Loucy (cell line): ENCODE measurements around the gene SMAD3.

ENCODE experiments used
- H2AFZ ChIP-seq: fragments of 200-600 bp; sonication (generic); 2 replicates; pipeline ENCODE4 v1.6.0; 2016; ENCODE audit warnings: antibody characterized with exemption, mild to moderate bottlenecking, low read length, moderate library complexity
- H3F3A ChIP-seq: fragments of 200-600 bp; 2 replicates; pipeline ENCODE4 v1.6.0; 2016; ENCODE audit warnings: antibody characterized with exemption, low read depth, mild to moderate bottlenecking
- H3K27me3 ChIP-seq: fragments of 200-600 bp; sonication (generic); 2 replicates; pipeline ENCODE4 v1.6.1; 2014; ENCODE audit warnings: low read length, mild to moderate bottlenecking; ENCODE audit not compliant: insufficient read depth, poor library complexity, severe bottlenecking
- H3K36me3 ChIP-seq: fragments of 200-600 bp; sonication (generic); 2 replicates; pipeline ENCODE4 v1.6.1; 2016; ENCODE audit warnings: low read length; ENCODE audit not compliant: insufficient read depth
- H3K4me1 ChIP-seq: fragments of 200-600 bp; sonication (generic); 2 replicates; pipeline ENCODE4 v1.5.1; 2014; ENCODE audit warnings: low read length, mild to moderate bottlenecking; ENCODE audit not compliant: insufficient read depth, poor library complexity, severe bottlenecking
- H3K4me2 ChIP-seq: fragments of 200-600 bp; sonication (generic); 2 replicates; pipeline ENCODE4 v1.6.0; 2014; ENCODE audit warnings: antibody characterized with exemption, low read length, low read depth, mild to moderate bottlenecking; ENCODE audit not compliant: poor library complexity, severe bottlenecking
- H3K4me3 ChIP-seq: fragments of 200-600 bp; sonication (generic); 2 replicates; pipeline ENCODE4 v1.5.1; 2014; ENCODE audit warnings: low read length, mild to moderate bottlenecking, mixed read lengths; ENCODE audit not compliant: poor library complexity, severe bottlenecking
- H3K79me2 ChIP-seq: fragments of 200-600 bp; sonication (generic); 2 replicates; pipeline ENCODE4 v1.6.1; 2014; ENCODE audit warnings: low read length; ENCODE audit not compliant: insufficient read depth
- H3K9ac ChIP-seq: fragments of 200-600 bp; sonication (generic); 2 replicates; pipeline ENCODE4 v1.6.0; 2014; ENCODE audit warnings: mild to moderate bottlenecking, low read depth, low read length, moderate library complexity; ENCODE audit not compliant: poor library complexity, severe bottlenecking
- H3K9me2 ChIP-seq: fragments of 200-600 bp; sonication (generic); replicated peaks from 2 replicates; pipeline ENCODE4 v1.6.1; 2016; ENCODE audit warnings: low read depth, low read length, mixed read lengths
- H3K9me3 ChIP-seq: fragments of 200-600 bp; sonication (generic); 2 replicates; pipeline ENCODE4 v1.6.1; 2014; ENCODE audit warnings: mild to moderate bottlenecking, antibody characterized with exemption, low read length, low read depth; ENCODE audit not compliant: insufficient read depth
- H4K20me1 ChIP-seq: fragments of 200-600 bp; sonication (generic); 2 replicates; pipeline ENCODE4 v1.6.0; 2014; ENCODE audit warnings: antibody characterized with exemption, low read length, mild to moderate bottlenecking; ENCODE audit not compliant: insufficient read depth, poor library complexity, severe bottlenecking
- EZH2phosphoT487 ChIP-seq: fragments of 200-600 bp; IDR thresholded peaks from 2 replicates; pipeline ENCODE4 v1.6.1; 2018; ENCODE audit warnings: antibody characterized with exemption, mild to moderate bottlenecking, moderate library complexity, borderline replicate concordance
- TF ChIP-seq, protein P1 (sequence below): fragments of 200-600 bp; sonication (generic); conservative IDR thresholded peaks from 2 replicates; pipeline ENCODE4 v1.5.1; 2014; ENCODE audit warnings: mild to moderate bottlenecking, antibody characterized with exemption, low read length

Gene SMAD3

DNA sequence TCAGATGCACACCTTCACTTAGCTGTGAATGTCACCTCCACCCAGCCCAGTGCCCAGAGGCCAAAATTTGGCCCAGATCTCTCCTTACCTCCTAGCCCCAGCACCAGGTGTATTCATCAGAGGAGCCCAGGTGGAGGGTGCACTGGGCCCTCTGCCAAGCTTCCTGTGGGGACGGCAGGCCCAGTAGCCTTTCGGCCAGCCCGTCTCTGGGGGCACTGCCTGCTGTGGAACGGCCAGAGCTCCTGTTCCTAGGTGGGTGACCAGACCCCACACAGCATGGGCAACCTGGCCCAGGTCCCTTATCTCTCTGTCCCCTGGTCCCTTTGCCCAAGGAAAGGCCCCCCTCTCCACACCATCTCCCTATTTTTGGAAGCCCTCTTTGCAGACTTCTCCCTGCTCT lies 121.3 kb downstream of the SMAD3 start:
- Histone ChIP-seq H3K79me2 (no peaks in the 10 kb centered on the region), H3K4me2 (peak overlapping the region; percentile 45), H3K9ac (peak overlapping the region; percentile 46), H3K27me3 (no peaks in the 10 kb centered on the region), H3K9me3 (no peaks in the 10 kb centered on the region), H2AFZ (no peak overlapping the region), H3K4me3 (no peak overlapping the region), H3F3A (no peaks in the 10 kb centered on the region), H3K9me2 (no peaks in the 10 kb centered on the region), H3K36me3 (peaks cover 71% of the 10 kb centered on the region; the same call in 1 of the 2 replicates), H4K20me1 (no peaks in the 10 kb centered on the region), H3K4me1 (peaks cover 32% of the 10 kb centered on the region)
- TF ChIP-seq EZH2phosphoT487: no peak
- TF ChIP-seq, protein P1, sequence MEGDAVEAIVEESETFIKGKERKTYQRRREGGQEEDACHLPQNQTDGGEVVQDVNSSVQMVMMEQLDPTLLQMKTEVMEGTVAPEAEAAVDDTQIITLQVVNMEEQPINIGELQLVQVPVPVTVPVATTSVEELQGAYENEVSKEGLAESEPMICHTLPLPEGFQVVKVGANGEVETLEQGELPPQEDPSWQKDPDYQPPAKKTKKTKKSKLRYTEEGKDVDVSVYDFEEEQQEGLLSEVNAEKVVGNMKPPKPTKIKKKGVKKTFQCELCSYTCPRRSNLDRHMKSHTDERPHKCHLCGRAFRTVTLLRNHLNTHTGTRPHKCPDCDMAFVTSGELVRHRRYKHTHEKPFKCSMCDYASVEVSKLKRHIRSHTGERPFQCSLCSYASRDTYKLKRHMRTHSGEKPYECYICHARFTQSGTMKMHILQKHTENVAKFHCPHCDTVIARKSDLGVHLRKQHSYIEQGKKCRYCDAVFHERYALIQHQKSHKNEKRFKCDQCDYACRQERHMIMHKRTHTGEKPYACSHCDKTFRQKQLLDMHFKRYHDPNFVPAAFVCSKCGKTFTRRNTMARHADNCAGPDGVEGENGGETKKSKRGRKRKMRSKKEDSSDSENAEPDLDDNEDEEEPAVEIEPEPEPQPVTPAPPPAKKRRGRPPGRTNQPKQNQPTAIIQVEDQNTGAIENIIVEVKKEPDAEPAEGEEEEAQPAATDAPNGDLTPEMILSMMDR: no peak

DNA sequence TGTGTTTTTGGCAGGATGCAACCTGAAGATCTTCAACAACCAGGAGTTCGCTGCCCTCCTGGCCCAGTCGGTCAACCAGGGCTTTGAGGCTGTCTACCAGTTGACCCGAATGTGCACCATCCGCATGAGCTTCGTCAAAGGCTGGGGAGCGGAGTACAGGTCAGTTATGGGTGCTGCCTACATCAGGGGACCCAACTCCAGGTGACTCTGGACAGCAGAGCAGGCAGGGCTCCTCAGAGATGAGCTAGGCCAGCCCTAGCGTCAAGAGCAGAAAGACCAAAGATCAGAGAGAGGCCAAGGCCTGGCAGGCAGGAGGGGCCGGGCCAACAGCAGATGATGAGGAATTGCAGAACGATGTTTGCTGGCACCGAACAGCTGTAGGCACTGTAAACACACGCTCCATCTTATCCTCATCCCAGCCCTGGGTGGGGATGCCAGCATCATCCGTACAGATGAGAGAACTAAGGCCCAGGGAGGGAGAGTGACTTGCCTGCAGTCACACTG lies 122.0 kb downstream of the SMAD3 start:
- Histone ChIP-seq H3K9me3 (no peaks in the 10 kb centered on the region), H2AFZ (no peak overlapping the region), H3K4me3 (no peak overlapping the region), H3K9ac (no peak overlapping the region), H3K79me2 (no peaks in the 10 kb centered on the region), H3K4me1 (peaks cover 33% of the 10 kb centered on the region), H3K27me3 (no peaks in the 10 kb centered on the region), H4K20me1 (no peaks in the 10 kb centered on the region), H3K36me3 (peaks cover 73% of the 10 kb centered on the region; the same call in 1 of the 2 replicates), H3F3A (no peaks in the 10 kb centered on the region), H3K4me2 (peak overlapping the region; percentile 45), H3K9me2 (no peaks in the 10 kb centered on the region)
- TF ChIP-seq EZH2phosphoT487: no peak
- TF ChIP-seq, protein P1: no peak

DNA sequence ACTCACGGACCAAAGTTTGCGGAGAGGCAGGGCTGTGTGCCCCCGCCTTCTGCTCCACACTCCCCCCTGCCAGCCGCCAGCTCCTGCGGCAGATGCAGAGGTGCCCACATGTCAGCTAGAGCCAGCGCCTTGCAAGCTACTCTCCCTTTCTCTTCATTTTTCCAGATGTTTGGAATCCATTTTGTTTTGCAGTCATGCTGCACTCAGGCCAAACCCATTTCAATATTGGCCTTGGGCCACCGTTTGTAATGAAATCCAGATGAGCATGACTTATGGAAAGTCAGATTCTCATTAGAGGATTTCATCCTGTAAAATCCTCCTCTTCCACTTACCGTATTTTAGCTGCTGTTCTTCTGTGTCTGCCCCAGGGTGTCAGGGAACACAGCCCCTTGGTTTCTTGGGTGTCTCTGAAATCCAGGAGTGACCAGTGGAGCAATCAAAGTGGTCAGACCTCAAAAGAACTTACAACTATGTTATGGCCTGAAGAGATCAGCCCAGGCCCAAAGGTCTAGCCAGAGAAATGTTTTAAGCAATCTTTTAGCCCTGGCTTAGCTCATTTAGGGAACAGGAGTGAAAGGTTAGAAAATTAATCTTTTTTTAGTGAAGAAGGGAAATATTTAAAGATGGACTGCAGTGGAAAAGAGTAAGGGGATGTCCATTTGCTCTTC lies 123.3 kb downstream of the SMAD3 start:
- H3K9me2 ChIP-seq: no peaks in the 10 kb centered on the region
- H4K20me1 ChIP-seq: no peaks in the 10 kb centered on the region
- H3K4me3 ChIP-seq: no peak overlapping the region
- no peaks in the 10 kb centered on the region for H3F3A ChIP-seq
- peaks cover 32% of the 10 kb centered on the region for H3K4me1 ChIP-seq
- H3K27me3 ChIP-seq: no peaks in the 10 kb centered on the region
- no peak overlapping the region for H3K4me2 ChIP-seq
- H2AFZ ChIP-seq: no peak overlapping the region
- peaks cover 83% of the 10 kb centered on the region; the same call in 1 of the 2 replicates for H3K36me3 ChIP-seq
- no peaks in the 10 kb centered on the region for H3K79me2 ChIP-seq
- TF ChIP-seq, protein P1: no peak
- no peak for TF ChIP-seq EZH2phosphoT487
- no peaks in the 10 kb centered on the region for H3K9me3 ChIP-seq
- no peak overlapping the region for H3K9ac ChIP-seq
